Muscle layer of colon (tissue), 2 donors: ENCODE results near the gene CEP295NL.

ENCODE experiments used
- H3K27ac ChIP-seq: one replicate; pipeline ENCODE4 v1.7.0; 2013; ENCODE audit warnings: low read depth, mild to moderate bottlenecking, low read length, moderate library complexity
- H3K27me3 ChIP-seq, 2 donors: one replicate each; pipeline ENCODE4 v1.7.0; 2013; ENCODE audit warnings: low read length in 2 of 2, mild to moderate bottlenecking in 2 of 2; ENCODE audit not compliant: insufficient read depth in 2 of 2, control insufficient read depth in 1 of 2
- H3K36me3 ChIP-seq: one replicate; pipeline ENCODE4 v1.7.0; 2013; ENCODE audit warnings: mild to moderate bottlenecking, low read length; ENCODE audit not compliant: insufficient read depth
- H3K4me1 ChIP-seq: one replicate; pipeline ENCODE4 v1.7.0; 2013; ENCODE audit warnings: mild to moderate bottlenecking, low read length; ENCODE audit not compliant: insufficient read depth
- H3K4me3 ChIP-seq, 2 donors: one replicate each; pipeline ENCODE4 v1.7.0; 2013; ENCODE audit warnings: low read length in 2 of 2, low read depth in 1 of 2, mild to moderate bottlenecking in 1 of 2, moderate library complexity in 1 of 2
- H3K9ac ChIP-seq: one replicate; pipeline ENCODE4 v1.7.0; 2013; ENCODE audit warnings: low read length
- H3K9me3 ChIP-seq: one replicate; pipeline ENCODE4 v1.7.0; 2013; ENCODE audit warnings: mild to moderate bottlenecking, low read length
- donor health status: abdominal sarcoma.
- donor health status: Adenocarcinoma of cecum.

The CEP295NL gene

GRCh38 chr17:78925662-78926555 lies 22.9 kb upstream of the CEP295NL start:
- H3K9me3 ChIP-seq: no peaks in the 10 kb centered on the region
- H3K36me3 ChIP-seq: peaks cover 2% of the 10 kb centered on the region
- H3K4me1 ChIP-seq: peaks cover 32% of the 10 kb centered on the region
- peak overlapping the region; percentile 50 to 61 for H3K4me3 ChIP-seq
- H3K27me3 ChIP-seq: no peaks in the 10 kb centered on the region
- H3K27ac ChIP-seq: peak overlapping the region; percentile 100
- H3K9ac ChIP-seq: peak overlapping the region; percentile 39

DNA sequence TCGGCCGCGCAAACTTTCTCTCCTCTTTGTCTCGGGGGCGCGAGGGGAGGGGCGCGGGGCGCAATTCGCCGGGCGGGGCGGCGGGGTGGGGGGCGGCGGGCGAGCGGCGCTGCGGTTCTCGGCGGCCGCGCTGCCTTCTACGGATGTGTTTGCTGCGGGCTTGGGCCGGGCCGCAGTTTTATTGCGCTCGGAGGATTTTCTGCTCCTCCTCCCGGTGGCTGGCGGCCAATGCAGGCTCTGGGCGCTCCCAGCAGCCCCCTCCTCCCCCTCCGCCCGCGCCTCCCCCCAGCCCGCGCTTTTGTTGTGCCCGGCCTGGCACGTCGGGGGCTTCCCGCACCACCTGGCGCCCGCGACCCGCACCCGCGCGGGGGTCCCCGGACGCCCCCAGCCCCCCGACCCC lies 22.2 kb upstream of the CEP295NL start, which contains the start of gene TIMP2:
TIMP2 (minus strand) TSS at position 154 of the 400 bp plus-strand sequence. CDS start 299 bp downstream, outside the sequence.
- Histone ChIP-seq H3K36me3 (peaks cover 4% of the 10 kb centered on the region), H3K27ac (peak within 1 kb of the TSS; percentile 100), H3K9me3 (no peaks in the 10 kb centered on the region), H3K4me1 (peaks cover 39% of the 10 kb centered on the region), H3K4me3 (peak within 1 kb of the TSS; percentile 79 to 83), H3K27me3 (no peaks in the 10 kb centered on the region), H3K9ac (peak within 1 kb of the TSS; percentile 86)

GRCh38 chr17:78924481-78925151 lies 21.6 kb upstream of the CEP295NL start:
- peak overlapping the region; percentile 79 to 83 for H3K4me3 ChIP-seq
- H3K27me3 ChIP-seq: no peaks in the 10 kb centered on the region
- no peaks in the 10 kb centered on the region for H3K9me3 ChIP-seq
- H3K9ac ChIP-seq: peak overlapping the region; percentile 86
- peaks cover 45% of the 10 kb centered on the region for H3K4me1 ChIP-seq
- peak overlapping the region; percentile 97 for H3K27ac ChIP-seq
- peaks cover 4% of the 10 kb centered on the region for H3K36me3 ChIP-seq

DNA sequence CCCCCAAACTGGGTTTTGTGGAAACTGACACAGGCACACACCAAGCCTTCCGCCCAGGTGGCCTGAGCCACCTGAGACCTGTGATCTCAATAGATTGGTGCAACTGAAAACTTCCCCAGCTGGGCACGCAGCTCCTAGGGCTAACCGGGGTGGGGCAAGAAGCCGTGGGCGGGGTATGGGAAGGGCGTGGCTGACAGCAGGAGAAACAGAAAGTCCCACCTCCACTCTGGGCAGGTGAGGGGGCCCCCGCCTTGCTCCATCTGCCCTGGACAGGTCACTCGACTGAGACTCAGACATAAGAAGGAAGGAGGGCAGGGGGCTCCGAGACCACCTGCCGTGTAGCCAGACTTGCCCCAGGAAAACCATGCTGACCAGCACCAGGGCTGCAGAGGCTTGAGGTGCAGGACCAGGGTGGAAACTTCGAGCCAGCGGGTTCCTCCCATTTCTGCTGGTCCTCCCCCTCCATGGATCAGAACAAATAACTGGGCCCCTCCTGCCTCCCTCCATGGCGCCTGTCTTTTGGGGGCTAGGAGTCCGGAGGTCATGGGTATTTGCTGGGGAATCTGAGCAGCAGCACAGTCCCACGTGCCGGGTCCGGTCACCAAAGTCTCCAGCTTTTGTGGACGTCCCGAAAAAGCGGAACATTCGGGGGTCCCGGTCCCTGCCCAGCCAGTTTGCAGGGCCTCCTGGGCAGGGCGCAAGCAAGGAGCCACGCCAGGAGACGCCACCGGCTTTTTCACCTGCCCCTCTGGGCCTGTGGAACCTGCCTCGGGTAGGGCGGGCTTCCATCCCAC lies 20.9 kb upstream of the CEP295NL start:
- peaks cover 4% of the 10 kb centered on the region for H3K36me3 ChIP-seq
- H3K4me1 ChIP-seq: peaks cover 52% of the 10 kb centered on the region
- peak overlapping the region; percentile 79 to 83 for H3K4me3 ChIP-seq
- H3K27ac ChIP-seq: peak overlapping the region; percentile 97
- H3K27me3 ChIP-seq: no peaks in the 10 kb centered on the region
- no peaks in the 10 kb centered on the region for H3K9me3 ChIP-seq
- H3K9ac ChIP-seq: peak overlapping the region; percentile 86

GRCh38 chr17:78922816-78923498 lies 20.0 kb upstream of the CEP295NL start:
- H3K4me1 ChIP-seq: peaks cover 60% of the 10 kb centered on the region
- H3K27ac ChIP-seq: peak overlapping the region; percentile 97
- H3K9ac ChIP-seq: peak overlapping the region; percentile 86

DNA sequence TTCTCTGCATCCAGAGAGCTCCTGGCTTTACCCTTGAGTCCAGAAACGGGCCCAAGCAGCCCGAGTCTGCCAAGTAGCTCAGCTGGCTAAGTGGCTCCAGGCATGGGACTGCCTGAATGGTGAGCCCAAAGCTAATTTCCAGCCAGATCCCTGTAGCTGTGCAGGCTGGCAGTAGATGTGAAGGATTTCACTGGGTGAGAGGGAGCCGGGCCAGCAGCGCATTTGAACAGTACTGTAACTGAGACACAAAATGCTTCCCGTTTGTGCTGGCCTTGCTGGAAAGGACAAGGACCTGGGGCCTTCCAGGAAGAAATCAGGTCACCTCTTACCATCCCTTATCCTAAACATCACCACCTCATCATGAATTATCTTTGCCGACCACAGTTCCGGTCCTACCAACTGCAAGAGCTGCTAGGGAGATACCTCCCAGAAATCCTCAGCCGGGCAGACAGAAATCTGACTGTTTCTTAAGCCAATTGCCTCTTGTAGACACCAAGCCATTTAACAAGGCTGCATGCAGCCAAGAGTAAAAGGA lies 18.5 kb upstream of the CEP295NL start:
- Histone ChIP-seq H3K9ac (peak overlapping the region; percentile 21), H3K4me3 (peak overlapping the region in 1 of 2 donors; percentile 43), H3K36me3 (peaks cover 4% of the 10 kb centered on the region), H3K9me3 (no peaks in the 10 kb centered on the region), H3K4me1 (peaks cover 71% of the 10 kb centered on the region), H3K27ac (peak overlapping the region; percentile 87), H3K27me3 (no peaks in the 10 kb centered on the region)

More at GRCh38 chr17:78922816-78923498, 20.0 kb upstream of the CEP295NL start:
- H3K4me3 ChIP-seq: peak overlapping the region; percentile 0 to 79
- no peaks in the 10 kb centered on the region for H3K9me3 ChIP-seq
- H3K36me3 ChIP-seq: peaks cover 4% of the 10 kb centered on the region
- no peaks in the 10 kb centered on the region for H3K27me3 ChIP-seq

GRCh38 chr17:78920528-78920927 lies 17.5 kb upstream of the CEP295NL start:
- peaks cover 4% of the 10 kb centered on the region for H3K36me3 ChIP-seq
- H3K9ac ChIP-seq: peak overlapping the region; percentile 21
- H3K4me3 ChIP-seq: peak overlapping the region in 1 of 2 donors; percentile 32
- H3K27me3 ChIP-seq: no peaks in the 10 kb centered on the region
- no peaks in the 10 kb centered on the region for H3K9me3 ChIP-seq
- H3K27ac ChIP-seq: peak overlapping the region; percentile 87
- peaks cover 76% of the 10 kb centered on the region for H3K4me1 ChIP-seq

DNA sequence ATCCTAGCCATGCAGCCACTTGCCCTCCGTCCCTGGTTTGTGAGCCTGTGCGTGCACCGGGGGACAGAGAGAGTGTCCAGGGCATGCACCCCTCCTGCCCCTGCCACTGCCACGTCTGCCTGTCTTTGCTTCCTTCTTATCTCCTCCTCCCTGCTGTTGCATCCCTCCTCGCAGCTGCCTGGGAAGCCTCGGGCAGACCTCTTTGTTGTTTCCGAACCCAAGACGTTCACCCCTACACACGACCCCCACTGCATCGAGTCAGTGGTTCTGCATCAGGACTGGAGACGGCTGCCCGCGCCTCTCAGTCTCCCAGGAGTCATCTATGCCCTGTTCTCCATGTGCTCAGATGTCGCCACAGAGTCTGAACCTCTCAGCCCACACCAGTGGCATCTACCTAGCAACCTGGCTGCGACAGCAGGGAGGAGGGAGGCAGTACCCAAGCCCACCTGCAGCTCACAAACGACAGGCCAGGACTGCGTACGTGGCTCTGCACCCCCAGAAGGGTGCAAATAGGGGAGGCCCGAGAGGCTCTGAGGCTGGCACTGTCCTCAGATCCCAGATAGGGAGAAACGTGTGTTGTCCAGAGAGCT lies 17.0 kb upstream of the CEP295NL start:
- Histone ChIP-seq H3K27ac (peak overlapping the region; percentile 87), H3K9me3 (no peaks in the 10 kb centered on the region), H3K36me3 (peaks cover 4% of the 10 kb centered on the region), H3K9ac (no peak overlapping the region), H3K27me3 (no peaks in the 10 kb centered on the region), H3K4me3 (peak overlapping the region in 1 of 2 donors; percentile 32), H3K4me1 (peaks cover 78% of the 10 kb centered on the region)

- Histone ChIP-seq H3K9me3 (no peaks in the 10 kb centered on the region), H3K36me3 (peaks cover 4% of the 10 kb centered on the region), H3K27me3 (no peaks in the 10 kb centered on the region), H3K4me1 (peaks cover 78% of the 10 kb centered on the region), H3K27ac (peak overlapping the region; percentile 56), H3K9ac (no peak overlapping the region), H3K4me3 (peak overlapping the region in 1 of 2 donors; percentile 23)
Measured at GRCh38 chr17:78918979-78919378, 16.0 kb upstream of the CEP295NL start.
